ENCODE data around the gene FAM89A. TPM values are rescaled to one million over a fixed set of nuclear protein-coding genes. Genes with fewer than 3 reads are reported as not detected.
"Not testable (repeated sequence)": the region's sequence is repeated elsewhere in the genome, so short reads cannot be mapped to it uniquely, and the experiment has no call there.

Gene FAM89A
- total RNA-seq, 1 donor from 2014 or later, result 20.9 TPM

GRCh38 chr1:231049121-231049979 lies 9.3 kb upstream of the FAM89A start:
- no peak for DNase-seq (ENCODE audit: low spot score, unreplicated experiment)
- Mint-ChIP-seq H3K27me3 (peaks cover 15% of the 10 kb centered on the region), H3K9me3 (ENCODE audit: low read depth) (peaks cover 10% of the 10 kb centered on the region), H3K4me3 (ENCODE audit: low read depth) (no peak overlapping the region), H3K4me1 (ENCODE audit: low read depth) (peaks cover 23% of the 10 kb centered on the region), H3K36me3 (ENCODE audit: insufficient read depth) (peaks cover 4% of the 10 kb centered on the region), H3K27ac (no peak overlapping the region)
- no peak for TF ChIP-seq CTCF (IDR thresholded peaks at IDR 0.05; ENCODE audit: unreplicated experiment)

- H3K27ac Mint-ChIP-seq; H3K4me3 Mint-ChIP-seq (ENCODE audit: low read depth); DNase-seq (ENCODE audit: low spot score, unreplicated experiment); H3K36me3 Mint-ChIP-seq (ENCODE audit: insufficient read depth): not testable (repeated sequence)
- Mint-ChIP-seq H3K27me3 (peaks cover 15% of the 10 kb centered on the region), H3K4me1 (ENCODE audit: low read depth) (peaks cover 23% of the 10 kb centered on the region), H3K9me3 (ENCODE audit: low read depth) (peaks cover 10% of the 10 kb centered on the region)
These were observed 8.4 kb upstream of the FAM89A start for GRCh38 chr1:231048419-231048818.

- H3K9me3 Mint-ChIP-seq (ENCODE audit: low read depth), result peaks cover 10% of the 10 kb centered on the region
- not testable (repeated sequence) for H3K27ac Mint-ChIP-seq; DNase-seq (ENCODE audit: low spot score, unreplicated experiment); H3K36me3 Mint-ChIP-seq (ENCODE audit: insufficient read depth); H3K4me3 Mint-ChIP-seq (ENCODE audit: low read depth)
- H3K27me3 Mint-ChIP-seq, result peaks cover 15% of the 10 kb centered on the region
- peaks cover 23% of the 10 kb centered on the region for H3K4me1 Mint-ChIP-seq (ENCODE audit: low read depth)
These were observed 7.5 kb upstream of the FAM89A start for GRCh38 chr1:231047529-231047928.

GRCh38 chr1:231046730-231047395 lies 6.8 kb upstream of the FAM89A start:
- H3K27me3 Mint-ChIP-seq, result peaks cover 15% of the 10 kb centered on the region
- DNase-seq (ENCODE audit: low spot score, unreplicated experiment), result no peak
- H3K4me3 Mint-ChIP-seq (ENCODE audit: low read depth), result no peak overlapping the region
- peaks cover 10% of the 10 kb centered on the region for H3K9me3 Mint-ChIP-seq (ENCODE audit: low read depth)
- no peak for TF ChIP-seq CTCF (IDR thresholded peaks at IDR 0.05; ENCODE audit: unreplicated experiment)
- peaks cover 23% of the 10 kb centered on the region for H3K4me1 Mint-ChIP-seq (ENCODE audit: low read depth)
- peaks cover 4% of the 10 kb centered on the region for H3K36me3 Mint-ChIP-seq (ENCODE audit: insufficient read depth)
- H3K27ac Mint-ChIP-seq, result no peak overlapping the region

- Mint-ChIP-seq H3K27me3 (peaks cover 15% of the 10 kb centered on the region), H3K4me1 (ENCODE audit: low read depth) (peaks cover 27% of the 10 kb centered on the region), H3K27ac (peak overlapping the region; percentile 23), H3K9me3 (ENCODE audit: low read depth) (peaks cover 10% of the 10 kb centered on the region), H3K4me3 (ENCODE audit: low read depth) (peak overlapping the region; percentile 4)
- DNase-seq (ENCODE audit: low spot score, unreplicated experiment); H3K36me3 Mint-ChIP-seq (ENCODE audit: insufficient read depth): not testable (repeated sequence)
These were observed 6.1 kb upstream of the FAM89A start for GRCh38 chr1:231045921-231046729.

GRCh38 chr1:231045286-231045685 lies 5.2 kb upstream of the FAM89A start:
- Mint-ChIP-seq H3K4me1 (ENCODE audit: low read depth) (peaks cover 27% of the 10 kb centered on the region), H3K4me3 (ENCODE audit: low read depth) (peak overlapping the region; percentile 2), H3K27me3 (peaks cover 15% of the 10 kb centered on the region), H3K27ac (peak overlapping the region; percentile 70), H3K9me3 (ENCODE audit: low read depth) (peaks cover 10% of the 10 kb centered on the region), H3K36me3 (ENCODE audit: insufficient read depth) (peaks cover 4% of the 10 kb centered on the region)
- no peak for TF ChIP-seq CTCF (IDR thresholded peaks at IDR 0.05; ENCODE audit: unreplicated experiment)
- DNase-seq (ENCODE audit: low spot score, unreplicated experiment), result no peak

Measured in progenitor cell of endocrine pancreas (in vitro differentiated cells).